HG03457 (cell line): Measurements from ENCODE around the gene PIK3R6.

ENCODE experiments used
- ATAC-seq: cut with Tn5 transposase; IDR thresholded peaks from one replicate; pipeline ENCODE4 v1.9.1; 2021; ENCODE audit warnings: moderate number of reproducible peaks; ENCODE audit not compliant: unreplicated experiment

Gene PIK3R6, protein sequence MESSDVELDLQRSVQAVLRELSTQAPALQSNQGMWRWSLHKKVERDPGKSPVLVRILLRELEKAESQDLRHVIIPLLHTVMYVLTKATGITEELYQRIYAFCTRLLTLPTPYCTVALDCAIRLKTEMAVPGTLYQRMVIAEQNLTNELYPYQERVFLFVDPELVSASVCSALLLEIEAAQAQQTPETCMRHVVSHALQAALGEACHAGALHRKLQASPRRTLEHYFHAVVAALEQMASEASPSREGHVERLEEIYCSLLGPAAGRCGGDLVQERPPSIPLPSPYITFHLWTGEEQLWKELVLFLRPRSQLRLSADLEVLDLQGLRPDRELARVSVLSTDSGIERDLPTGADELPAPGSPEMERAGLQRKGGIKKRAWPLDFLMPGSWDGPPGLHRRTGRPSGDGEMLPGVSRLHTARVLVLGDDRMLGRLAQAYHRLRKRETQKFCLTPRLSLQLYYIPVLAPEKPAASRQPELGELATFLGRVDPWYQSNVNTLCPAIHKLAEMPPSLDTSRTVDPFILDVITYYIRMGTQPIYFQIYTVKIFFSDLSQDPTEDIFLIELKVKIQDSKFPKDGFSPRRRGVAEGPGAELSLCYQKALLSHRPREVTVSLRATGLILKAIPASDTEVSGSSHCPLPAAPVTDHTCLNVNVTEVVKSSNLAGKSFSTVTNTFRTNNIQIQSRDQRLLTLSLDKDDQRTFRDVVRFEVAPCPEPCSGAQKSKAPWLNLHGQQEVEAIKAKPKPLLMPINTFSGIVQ

DNA sequence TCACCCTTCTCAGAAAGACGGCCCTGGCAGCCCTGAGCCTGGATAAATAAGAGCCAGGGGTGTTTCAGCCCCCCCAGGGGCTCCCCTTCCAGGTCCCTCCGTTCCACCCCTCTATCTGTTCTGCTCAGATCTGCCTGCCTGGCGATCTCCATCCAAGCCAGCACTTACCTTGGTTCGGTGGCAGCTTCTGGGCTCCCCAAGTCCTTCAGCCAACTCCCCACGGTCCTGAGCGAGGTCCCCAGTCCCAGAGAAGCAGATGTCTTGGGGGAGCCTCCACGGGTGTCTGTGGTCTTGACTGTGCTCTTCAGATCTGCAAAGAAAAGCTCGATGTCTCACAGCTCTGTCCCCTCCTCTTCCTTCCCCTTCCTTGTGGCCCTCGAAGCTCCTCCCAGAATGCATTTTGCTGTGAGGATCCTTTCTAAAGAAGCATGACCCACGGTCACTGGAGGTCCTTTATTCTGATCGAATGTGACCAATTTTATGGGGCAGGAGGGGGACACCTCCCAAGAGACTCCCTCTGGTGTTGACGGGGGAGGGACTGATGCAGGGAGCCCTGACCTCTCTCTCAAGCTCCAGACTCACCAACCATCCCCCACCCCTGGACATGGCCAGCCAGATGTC is at the start of gene PIK3R6:
Gene PIK3R6 (minus strand): TSS at position 314 of the 621 bp plus-strand sequence. CDS start 17,880 bp downstream, outside the sequence.
- ATAC-seq, result no peak

DNA sequence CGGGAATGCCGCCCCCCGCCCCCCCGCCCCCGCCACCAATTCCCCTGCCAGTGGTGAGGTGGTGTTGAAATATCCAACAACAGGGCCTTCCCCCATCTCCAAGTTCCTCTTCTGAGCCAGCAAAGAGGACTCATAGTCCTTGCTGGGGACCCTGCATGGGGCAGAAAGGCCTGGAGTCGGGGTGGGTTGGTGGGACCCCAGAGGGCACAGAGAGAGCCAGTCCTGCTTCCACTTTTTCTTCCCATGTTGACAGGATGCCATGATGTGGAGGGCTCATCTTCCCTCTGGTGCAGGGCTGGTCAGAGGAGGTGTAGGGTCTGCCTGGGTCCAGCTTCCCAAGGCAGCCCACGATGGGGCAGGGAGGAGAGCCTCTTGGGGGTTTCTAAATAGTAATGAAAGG is 49.0 kb upstream of the PIK3R6 start:
- no peak for ATAC-seq

DNA sequence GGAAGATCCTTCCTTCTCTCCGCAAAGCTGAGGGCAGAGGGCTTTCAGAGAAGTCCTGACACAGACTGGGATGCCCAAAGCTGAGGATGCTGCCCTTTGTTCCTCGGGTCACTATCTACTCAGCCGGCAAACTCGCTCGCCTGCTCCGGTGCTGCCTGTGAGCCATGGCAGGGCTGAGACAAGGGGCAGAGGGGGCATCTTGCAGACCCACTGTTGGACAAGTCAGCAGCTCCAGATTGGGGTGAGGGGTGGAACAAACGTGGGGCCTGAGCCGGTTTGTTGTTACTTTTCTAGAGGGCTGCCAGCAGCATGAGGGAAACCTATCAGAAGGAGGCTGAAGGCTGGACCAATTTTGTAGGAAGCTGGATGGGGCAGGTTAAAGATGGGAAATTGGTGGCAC is 47.1 kb upstream of the PIK3R6 start:
- no peak for ATAC-seq

DNA sequence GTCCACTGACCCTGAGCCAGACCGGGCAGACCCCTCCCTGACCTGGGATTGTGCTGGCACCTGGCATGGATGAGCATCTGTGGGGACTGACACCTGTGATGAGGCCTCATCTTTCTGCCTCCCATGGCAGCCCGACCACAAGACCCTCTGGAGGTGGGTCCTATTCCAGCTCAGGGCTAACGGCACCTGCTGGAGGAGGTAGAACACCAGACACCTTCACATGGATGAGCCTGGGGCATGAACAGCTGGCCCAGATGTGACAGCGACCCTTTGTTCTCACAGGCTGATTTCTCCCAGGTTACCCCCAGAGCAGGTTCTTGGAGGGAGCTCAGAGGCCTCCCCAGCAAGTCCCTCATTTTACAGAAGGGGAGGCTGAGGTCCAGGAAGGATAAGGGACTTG is 46.4 kb upstream of the PIK3R6 start:
- no peak for ATAC-seq

DNA sequence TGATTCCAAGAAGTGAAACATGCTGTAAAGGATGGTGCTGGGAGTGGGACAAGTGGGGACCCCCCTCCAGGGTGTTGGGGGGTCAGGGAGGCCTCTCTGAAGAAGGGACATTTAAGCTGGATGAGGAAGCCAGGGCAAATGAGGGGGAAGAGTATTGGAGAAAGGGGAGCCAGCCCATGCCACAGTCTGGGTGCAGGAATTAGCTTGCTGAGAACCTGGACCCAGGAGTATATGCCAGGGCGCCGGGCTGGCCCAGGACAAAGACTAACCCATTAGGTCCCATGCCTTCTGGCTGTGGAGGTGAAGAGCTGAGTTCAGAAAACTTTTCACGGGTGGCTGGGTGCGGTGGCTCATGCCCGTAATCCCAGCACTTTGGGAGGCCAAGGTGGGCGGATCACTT is 45.6 kb upstream of the PIK3R6 start:
- no peak for ATAC-seq

DNA sequence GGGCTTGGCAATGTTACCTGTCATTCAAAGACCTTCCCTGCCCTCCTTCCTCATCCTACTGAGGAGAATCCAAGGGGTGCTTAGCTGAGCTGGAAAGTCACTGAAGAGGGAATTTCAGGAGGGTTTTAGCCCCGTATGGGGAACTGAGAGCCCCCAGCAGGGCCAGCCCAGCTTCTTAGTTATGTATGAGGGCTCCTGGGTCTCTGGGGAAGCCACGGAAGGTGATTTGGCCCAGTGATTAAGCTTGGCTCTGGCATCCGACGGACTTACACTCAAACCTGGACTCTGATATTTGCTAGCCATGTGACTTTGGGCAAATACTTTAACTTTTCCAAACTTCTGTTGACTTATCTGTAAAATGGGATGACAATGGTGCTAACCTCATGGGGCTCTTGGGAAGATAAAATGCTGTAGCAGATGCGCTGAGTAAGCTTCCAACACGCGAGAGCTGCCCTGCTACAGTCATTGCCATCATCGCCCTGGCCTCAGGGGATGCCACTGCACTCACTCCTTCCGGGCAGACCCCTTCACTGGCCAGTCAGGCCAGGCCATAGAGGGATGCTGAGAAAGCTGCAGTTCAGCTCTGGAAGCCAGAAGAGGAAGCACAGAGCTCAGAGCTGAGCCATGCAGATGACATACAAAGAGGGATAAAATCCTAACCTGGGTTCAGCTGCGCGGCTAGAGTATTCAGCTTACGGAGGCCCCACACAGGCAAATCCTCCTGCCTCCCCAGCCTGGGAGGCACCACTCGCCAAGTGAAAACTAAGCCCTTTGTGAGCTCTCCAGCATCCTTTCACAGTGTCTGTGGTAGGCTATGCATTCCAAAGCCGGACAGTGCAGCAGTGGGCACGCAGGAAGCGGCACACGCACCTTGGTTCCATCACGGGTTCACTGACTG is 44.9 kb upstream of the PIK3R6 start:
- no peak for ATAC-seq

DNA sequence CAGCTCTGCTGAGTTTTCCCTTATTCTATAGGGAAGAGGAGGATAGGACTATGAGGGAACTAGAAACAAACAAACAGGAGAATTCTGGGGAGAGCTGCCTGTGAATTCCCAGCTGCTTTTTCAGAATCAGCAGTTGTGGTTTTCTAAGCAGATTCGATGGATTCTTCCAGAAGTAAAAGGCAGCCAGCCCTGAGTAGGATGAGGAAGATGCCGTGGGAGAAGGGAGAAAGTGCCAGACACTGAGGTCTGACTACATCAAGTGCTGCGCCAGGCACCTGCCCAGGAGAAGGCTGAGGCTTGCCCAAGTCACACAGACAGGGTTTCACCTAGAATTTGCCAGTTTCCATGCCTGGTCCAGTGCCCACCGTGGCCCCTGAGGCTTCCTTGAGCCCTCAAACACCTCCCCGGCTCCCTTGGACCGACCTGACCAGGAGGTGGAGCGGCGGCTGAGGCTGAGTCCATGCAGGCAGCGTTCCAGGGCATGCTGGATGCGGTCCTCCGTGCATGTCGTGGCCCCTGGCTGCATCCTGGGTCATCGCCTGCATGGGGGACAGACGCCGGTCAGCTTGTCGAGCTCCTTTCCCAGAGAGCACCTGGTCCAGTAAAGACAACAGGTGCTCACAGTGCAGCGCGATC is 43.6 kb upstream of the PIK3R6 start:
- ATAC-seq, result no peak

DNA sequence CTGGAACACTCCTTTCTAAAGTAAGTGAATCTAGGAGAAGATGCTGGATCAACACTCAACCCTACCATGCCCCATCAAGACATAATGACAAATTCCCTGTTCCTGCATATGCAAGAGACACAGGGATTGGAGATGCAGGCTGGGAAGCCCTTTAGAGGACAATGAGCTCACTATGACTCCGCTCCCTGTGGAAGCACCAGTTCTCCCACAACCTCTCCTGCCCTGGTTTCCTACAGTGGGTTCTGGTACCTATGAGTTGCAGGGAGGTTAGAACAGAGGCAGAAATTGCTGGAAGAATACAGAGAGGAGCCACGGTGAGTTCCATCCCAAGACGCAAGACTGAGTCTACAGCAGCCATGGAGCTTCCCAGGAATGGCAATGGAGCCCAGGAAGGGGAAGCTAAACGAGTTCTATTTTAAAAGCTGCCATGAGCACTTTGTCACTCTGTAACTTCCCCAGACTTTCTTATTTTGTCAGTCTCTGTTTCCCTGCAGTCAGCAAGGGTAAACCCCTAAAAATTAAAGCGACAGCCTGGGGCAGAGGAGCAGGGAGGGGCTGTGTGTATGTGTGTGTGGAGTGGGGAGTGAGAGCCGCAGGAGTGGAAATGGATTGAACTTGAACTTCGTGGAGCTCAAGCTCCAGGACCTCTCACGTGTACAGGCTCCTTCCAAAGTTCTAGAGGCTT is 42.3 kb upstream of the PIK3R6 start:
- ATAC-seq, result no peak

DNA sequence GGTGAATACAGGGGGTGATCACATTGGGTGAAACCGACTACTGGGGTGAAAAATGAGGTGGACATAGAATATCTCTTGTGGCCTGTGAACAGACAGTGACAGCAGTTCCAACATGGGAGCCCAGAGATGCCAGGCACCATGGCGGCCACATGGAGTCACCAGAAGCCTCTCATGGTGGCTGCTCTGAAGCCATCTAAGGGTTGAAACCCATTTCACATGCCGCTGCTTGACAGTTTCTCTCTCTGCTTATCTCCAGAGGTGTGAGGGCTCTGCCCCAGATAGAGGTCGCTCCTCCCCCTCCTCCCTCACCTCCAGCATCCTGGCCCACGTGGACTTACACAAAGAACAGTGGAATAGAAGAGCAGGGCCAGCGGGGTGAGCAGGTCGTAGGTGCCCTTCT is 37.9 kb upstream of the PIK3R6 start:
- no peak for ATAC-seq

DNA sequence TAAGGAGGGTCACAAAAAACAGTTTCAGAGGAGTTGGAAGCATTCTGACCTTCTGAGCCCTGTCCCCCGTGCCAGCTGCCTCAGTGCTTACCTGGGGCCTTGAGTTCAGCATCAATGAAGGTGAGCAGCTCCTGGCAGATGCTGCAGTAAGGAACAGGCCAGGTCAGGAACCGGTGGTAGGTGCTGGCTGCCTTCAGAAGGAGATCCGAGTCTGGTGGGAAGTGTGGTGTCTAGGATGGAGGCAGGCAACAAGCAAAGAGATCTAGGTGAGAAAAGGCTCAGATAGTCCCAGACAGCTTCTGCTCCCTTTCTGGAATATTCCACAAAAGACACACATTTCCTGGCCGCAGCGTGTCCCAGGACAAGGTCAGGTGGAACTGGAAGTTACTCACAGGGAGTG is 37.2 kb upstream of the PIK3R6 start:
- ATAC-seq, result no peak

DNA sequence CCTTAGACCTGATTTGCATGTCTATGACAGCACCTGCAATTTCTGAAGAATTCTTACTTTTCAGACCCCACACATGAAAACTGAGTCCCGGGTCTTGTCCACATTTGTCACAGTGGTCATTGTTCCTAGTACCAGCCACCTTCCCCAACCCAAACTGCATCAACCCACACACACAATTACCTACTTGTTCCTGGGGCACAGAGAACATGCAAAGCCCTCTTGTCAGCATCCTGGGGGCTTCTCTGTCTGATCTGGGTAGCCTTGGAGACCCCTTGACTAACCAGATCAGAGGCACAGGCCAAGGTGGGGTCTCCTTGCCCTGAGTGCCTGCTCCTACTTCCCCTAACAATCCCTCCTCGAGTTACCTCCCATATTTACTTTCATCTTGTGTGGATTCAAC is 36.7 kb upstream of the PIK3R6 start:
- no peak for ATAC-seq

DNA sequence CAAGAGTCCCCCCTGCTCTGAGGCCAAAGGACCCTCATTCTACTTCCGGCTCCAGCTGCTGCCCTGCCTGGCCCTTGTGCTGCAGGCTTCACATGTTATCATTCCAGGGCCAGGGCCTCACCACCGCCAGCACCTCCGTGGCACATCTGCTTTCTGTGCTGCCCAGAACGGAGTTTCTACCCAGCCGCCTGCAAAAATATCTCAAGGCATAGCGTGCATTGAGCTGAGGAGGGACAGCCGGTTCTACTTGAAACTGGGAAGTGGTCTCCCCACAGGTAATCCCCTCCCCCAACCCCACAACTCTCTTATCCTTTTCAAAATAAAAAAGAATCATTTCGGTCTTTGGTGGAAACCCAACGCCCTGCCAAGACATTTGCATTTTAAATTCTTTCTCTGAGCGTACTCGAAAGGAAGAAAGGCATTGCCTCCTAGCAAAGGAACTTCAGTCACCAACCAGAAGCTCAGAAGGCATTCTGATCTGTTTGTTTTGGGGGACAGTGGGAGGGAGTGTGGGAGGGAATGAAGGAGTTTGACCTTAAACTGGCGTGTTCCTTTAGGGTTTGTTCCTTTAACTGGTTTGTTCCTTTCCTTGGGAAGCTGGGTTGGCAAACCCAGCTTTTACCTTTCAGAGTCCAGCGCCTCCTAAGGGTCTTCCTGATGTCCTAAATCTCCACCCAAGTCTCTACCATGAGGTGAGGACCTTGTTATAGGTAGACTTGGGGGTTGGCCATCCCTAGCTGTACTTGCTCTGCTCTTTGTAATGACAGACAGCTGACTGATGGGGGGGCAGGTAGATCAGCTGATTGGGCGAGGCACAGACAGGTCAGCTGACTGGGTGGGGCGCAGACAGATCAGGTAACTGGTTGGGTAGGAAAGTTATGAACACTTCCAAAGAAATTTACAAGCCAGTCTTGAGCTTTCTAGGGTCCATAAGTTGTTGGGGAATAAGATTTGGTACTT is 33.4 kb upstream of the PIK3R6 start:
- no peak for ATAC-seq

DNA sequence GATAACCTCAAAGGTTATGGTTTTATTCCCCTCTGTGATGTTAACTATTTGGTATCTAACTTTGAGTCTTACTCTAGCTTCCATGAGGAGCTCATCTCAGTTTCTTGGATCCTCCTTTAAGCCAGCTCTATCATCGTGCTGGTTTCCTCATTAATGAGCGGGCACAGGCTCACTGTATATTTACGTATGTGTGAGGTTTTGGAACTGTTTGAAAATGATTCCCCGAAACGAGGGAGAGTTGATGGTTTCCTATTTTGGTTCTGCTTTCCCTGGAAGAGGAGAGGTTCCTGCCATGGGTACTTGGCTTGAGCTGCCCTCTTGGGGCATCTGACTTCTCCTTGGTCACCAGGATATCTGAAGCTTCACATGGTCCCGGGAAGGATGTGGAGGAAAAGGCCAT is 32.7 kb upstream of the PIK3R6 start:
- ATAC-seq, result no peak

DNA sequence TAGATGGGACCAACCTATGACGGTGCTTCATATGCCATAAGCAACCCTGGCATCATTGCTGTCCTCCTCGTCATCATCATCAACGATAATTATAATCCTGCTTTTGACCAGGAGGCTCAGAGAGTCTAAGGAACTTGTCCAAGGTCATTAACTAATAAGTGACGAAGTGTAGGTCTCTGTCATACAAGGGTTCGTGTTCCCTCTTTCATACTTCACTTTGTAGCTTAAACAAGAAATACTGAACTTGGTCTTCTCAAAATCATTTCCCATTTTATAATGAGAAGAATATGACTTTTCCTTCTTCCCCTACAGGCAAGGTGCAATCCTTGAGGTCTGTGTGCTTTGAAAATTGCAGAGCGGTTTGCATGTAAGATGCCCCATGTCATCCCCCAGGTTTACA is 31.2 kb upstream of the PIK3R6 start:
- no peak for ATAC-seq

DNA sequence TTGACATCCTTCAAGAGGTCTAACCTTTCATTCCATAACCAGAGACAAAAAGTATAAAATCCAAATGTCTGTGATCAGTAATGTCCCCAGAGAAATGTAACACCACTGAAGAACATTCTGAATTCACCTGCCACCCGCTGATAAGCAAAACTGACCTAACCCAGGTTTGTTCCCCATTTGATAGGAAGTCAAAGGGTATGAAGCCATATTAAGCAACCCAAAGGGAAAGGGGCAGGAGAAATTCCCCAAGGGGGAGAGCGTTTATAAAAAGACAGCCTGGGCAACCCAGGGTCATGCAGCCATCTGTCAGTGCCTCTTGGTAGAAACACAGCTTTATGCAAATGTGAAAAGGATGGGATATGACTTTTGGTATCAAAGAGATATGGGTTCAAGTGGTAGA is 30.7 kb upstream of the PIK3R6 start:
- no peak for ATAC-seq

DNA sequence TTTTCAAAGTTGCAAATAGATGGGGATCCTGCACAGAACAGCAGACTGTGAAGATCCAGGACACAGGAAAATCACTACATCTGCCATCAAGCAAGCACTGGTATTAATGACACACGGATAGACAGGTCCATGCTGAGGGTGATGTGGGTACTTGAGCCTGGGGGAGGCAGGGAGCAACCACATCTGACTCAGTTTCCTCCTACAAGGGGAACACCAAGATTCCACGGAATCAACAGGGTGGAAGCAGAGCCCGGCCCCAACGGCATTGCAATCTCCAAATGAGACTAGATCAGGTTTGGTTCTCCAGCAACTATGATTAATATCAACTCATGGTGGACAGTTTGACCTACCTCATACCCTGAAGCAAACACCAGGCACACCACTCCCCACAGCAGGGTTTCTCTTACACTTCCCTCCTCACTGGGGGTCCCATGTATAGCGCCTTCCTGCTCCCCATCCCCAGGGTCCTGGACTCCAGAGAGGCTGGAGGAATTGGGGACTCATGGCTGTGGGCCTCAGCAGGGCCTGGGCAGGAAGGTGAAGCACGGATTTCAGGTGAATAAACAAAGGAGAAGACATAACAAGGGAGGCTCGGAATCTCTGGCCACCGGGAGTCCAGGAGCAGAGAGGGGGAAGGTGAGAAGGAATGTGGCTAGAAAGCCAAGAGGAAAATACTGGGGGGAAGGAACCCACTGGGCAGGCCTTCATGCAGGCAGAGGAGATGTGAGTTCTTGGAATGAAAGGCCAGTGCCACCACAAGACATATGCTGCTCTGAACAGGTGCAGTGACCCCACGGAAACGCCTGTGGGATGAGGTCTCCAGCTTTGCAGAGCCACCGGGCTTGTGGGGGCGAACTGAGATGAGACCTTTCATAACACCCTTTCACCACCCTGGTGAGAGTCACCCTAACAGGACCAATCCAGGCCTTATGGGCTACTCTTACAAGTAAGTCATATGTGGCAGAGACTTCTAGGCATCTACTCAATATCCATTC is 29.5 kb upstream of the PIK3R6 start:
- no peak for ATAC-seq

DNA sequence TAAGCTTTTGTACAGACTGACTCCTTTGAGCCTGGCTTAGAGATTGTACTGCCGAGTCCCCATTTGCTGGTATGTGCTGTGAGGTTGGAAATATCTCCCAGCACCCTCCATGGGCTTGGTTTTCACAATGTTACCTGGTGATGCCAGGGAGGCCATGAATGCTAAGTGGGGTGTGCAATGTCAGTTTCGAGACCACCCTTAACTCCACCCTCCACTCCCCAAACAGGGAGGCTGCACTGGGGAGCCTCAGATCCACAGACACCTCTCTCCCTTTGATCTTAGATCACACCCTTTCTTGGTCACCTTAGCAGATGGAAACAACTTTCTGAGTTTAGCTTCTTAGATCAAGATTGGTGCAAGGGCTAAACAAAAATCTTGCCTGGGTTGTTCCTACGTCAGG is 28.6 kb upstream of the PIK3R6 start:
- no peak for ATAC-seq
